ENCODE data around the gene GUCA1C.

Gene GUCA1C

DNA sequence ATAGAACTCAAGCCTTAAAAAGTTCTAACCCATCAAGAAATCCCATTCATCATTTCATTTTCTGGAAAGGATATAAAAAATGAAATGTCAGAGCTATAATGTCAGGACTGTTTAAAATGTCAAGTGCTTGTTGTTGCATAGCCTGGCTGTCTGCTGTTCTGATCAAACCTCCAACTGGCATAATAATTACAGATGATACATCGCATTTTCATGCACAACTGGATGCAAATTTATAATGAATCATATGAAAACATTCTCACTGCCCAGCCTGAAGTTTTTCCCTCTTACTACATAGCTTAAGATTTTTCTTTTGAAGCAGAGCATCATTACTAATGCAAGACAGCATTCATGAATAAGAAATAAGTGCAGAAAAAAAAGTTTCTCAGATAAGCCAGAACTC lies 46.5 kb downstream of the GUCA1C start:
- DNase-seq = no peak

DNA sequence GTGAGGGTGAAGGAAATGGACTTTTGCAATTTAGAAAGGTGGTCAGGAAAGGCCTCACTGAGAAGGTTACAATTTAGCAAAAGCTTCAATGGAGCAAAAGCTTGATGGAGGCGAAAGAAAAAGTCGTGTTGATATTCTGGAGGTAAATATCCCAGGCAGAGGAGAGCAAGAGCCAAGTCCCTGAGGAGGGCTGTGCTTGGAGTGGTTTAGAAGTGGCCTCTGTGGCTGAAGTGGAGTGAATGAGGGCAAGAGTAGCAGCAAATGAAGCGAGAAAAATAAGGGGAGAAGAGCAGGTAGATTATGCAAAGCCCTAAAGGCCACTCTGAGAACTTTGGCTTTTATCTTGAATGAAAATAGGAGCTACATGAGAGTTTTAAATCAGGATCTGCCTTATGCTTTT lies 54.1 kb downstream of the GUCA1C start:
- DNase-seq = no peak

DNA sequence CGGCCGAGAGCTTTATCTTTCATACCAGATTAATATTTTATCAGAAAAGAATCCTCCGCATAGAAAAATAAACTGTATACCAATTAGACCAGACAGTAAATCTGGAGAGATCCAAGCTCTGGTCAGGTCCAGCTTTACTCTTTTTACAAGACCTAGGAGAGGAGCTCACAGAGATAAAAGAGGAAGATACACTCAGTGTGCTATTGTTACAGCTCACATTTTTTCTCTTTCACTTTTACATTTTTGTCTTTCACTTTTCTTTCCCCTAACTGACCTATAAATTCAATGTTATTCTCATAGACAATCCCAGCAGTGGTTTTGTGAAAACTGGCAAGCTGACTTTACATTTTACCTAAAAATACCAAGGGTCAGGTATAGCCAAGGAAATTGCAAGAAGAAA lies 55.8 kb downstream of the GUCA1C start:
- DNase-seq = no peak

DNA sequence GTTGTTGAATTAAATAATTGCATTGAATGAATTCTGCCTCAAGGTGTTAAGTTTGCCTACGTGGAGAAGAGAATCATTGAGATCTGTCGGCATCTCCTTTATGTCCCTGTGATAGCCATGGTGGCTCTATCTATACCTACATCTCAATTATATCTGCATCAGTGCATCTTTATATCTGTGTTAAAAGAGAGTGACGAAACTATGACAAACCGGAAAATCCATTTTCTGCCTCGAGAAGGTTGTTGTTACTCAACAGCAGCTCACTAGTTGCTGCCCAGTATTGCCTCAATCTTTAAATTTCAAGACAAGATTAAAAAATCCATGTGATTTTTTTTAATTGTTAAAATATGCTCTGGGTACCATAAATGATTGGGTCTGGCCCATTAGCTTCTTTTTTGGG lies 58.7 kb downstream of the GUCA1C start:
- DNase-seq = no peak

DNA sequence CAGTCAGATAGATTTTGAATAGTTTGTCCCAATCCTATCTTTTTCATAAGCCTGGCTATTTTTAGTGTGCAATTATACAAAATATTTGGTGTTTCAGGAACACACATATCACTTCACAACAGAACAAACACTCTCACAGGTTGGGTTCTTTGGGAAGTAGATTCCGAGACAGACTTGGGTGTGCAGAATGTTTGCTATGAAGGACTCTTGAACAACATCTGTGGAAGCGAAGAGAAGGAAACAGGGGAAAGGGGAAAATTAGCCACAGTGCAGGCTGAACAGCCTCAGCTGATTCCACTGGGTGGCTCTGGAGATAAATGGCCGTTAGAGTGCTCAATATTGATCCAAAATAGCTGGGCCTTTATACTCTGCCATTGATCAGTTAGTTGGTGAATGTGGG lies 61.8 kb downstream of the GUCA1C start:
- DNase-seq = no peak

DNA sequence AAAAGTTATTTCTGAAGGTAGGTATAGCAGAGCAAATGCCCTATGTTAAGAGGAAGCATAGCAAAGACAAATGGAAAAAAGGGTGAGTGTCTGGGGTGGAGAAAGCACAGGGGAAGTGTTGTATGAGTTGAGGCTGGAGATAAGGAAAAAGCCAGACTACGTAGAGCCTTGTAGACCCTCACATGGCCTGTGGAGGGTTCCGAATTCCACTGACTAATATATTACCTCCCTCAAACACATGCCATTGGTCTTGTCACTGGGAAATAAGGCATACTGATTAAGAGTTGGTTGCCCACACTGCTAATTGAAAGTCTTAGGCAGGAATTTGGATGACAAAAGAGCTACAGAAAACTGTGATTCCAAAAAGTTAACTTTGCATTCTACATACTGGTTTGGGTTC lies 65.9 kb downstream of the GUCA1C start:
- DNase-seq = no peak

DNA sequence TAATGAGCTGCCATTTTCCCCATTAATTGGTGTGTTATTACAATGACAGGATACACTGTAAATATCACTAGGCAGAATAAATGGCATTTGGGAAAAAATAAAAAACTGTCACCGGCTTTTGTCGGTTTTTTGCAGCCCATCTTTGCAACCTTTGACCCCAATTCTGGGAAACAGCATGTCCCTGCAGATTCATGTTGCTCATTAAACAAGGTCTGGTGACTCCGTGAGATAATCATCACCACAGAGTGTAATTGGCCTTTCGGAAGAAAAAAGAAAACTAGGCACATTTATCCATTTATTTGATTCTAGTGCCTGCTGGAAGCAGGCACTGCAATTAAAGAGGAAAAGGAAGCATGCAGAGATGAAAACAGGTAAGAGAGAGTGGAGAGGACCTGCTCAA lies 66.6 kb downstream of the GUCA1C start:
- no peak for DNase-seq

DNA sequence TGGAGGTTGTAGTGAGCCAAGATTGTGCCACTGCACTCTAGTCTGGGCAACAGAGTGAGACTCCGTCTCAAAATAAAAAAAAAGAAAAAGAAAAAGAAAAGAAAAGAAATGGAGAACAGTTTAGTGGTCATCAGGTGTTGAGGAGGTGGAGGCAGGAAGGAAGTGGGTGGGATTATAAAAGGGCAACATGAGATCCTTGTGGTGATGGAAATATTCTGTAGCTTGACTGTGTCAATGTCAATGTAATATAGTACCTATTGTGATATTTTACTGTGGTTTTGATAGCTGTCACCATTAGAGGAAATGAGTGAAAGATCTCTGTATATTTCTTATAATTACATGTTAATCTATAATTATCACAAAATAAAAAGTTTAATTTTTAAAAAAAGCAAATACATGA lies 70.3 kb downstream of the GUCA1C start:
- DNase-seq = no peak

DNA sequence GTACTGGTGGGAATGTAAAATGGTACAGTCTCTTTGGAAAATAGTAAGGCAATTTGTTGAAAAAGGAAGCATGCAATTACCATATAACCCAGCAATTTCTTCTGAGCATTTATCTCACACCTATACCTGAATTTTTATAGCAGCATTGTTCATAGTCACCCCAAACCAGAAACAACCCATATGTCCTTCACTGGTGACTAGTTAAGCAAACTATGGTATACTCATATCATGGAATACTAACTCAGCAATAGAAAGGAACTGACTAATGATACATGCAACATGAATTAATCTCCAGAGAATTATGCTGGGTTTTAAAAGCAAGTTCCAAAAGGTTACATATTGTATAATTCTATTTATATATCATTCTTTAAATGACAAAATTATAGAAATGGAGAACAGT lies 70.9 kb downstream of the GUCA1C start:
- no peak for DNase-seq

DNA sequence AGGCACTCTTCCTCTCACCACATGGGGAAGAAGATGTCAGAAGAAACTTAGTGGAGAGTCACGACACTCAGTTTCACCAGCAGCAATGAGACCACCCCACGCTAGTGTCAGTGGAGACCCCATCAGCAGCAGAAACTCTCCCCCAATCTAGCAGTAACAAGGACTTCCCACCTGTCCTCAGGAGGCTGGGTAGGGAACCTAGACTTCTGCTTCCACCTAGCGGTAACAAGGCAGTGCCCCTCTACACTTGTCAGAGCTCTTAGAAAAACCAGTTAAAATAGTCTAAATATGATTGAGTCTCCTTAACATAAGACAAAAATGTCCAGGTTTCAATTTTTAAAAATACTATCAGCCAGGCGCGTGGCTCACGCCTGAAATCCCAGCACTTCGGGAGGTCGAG lies 73.8 kb downstream of the GUCA1C start:
- DNase-seq = no peak

DNA sequence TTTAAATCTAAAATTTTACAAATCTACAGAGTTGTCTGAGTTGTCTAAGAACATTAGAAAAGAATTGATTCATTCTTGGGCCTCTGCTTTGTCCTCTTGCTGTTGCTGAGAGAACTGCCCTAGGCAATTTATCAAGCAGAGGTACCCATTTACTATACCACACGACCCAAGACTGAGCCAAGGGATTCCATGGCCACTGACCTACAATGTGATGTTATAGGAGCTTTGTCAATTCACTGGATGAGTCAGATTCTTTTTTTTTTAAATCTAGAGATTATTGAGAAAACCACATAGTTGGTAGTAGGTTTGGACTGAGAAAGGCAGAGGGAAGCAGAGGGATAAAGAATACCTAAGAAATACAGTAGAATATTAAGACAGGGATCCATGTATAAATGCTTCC lies 75.8 kb downstream of the GUCA1C start:
- DNase-seq = no peak

DNA sequence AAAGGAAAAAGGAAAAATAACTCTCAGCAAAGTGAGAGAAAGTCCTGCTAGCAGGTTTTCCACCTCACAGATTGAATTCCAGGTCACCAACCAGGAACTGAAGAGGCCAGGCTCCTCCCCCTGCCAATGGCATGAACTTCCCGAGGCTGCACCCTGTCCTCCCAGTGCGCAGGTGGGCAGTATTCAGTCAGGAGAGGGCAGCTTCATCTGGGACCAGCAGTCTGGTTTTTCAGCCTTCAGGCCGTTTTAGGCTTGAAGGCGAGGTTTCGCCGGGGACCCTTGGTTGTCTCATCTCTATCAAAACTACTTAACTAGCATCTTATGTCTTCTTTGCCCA lies 89.9 kb downstream of the GUCA1C start:
- DNase-seq = no peak

DNA sequence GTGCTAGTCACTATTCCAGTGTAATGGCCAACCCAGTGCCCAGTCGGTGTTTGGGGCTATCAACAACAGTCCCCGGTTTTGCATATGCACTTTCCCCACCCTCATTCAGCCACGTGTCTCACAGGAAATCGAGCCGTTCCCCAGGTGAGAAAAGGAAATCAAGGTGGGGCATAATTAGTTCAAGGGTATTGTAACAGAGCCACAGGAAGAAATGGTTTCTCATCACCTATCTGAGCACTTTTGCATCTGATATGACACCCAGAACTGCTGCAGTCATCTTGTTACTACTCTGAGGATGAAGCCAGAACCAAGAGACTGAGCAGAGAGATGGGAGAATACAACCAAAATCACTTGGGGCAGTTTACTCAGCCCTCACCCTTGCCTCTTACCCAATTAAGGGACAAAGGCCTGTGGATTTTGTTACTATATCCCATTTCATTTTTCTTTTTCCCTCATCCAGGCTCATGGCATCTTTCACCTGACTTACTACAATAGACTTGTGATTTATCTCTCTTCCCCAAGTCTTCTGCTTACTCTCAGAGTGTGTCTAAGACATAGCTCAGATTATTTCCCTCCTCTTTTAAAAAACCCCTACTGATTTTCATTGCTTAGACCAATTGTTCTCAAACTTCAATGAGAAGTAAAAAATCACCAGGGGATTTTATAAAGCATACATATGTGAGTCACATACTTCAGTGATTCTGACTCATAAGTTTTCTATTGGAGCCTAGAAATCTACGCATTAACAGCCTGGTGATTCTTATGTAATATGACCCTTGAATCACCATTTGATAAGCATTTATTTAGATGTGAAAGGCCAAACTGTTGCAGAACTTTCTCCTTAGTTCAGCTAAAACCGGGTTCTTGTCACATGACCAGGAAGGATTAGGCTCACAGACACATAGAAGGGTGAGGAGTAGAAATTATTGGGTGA lies 90.5 kb downstream of the GUCA1C start:
- peak; percentile 48 for DNase-seq

DNA sequence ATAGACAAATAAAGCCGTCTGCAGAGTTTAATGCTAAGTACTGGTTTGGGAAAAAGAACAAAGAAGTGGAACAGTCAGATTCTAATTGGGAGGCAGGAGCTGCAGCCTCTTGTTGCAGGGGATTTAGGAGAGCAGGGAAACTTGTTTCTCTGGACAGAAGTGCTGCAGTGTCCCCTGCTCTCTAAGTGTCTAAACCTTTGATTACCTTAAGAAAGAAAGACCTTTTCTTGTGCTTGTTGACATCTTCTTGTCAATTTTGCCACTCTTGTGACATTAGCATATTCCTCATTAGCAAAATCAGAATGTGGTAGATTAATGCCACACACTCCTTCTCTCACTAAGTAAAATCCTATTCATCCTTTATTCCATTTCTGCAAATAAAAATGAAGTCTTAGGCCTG lies 92.3 kb downstream of the GUCA1C start:
- DNase-seq = no peak
